GM12878 (cell line): ENCODE measurements around the gene FAM193A. TPM values are rescaled to one million over a fixed set of nuclear protein-coding genes. Genes with fewer than 3 reads are reported as not detected.

Experiments used
- ATAC-seq: fragments of 200-7000 bp; cut with Tn5 transposase; 3 replicates; pipeline ENCODE4 v1.9.1; 2020; ENCODE audit warnings: mild to moderate bottlenecking, moderate library complexity
- BruUV-seq: library from RNA; stranded (reverse); fragments of 400-500 nt; replicated peaks from 2 replicates; lab custom pipeline; 2021; lab: Mats Ljungman, UMichigan
- CTCF ChIA-PET: fragments of 300-600 bp; sonication (Branson Sonifier 250); formaldehyde crosslinking; extraction: SDS; loops from one replicate; lab custom pipeline; 2021; ENCODE audit warnings: inconsistent platforms; lab: Yijun Ruan, JAX
- POLR2A ChIA-PET: fragments of 350-600 bp; formaldehyde crosslinking; extraction: SDS; loops from one replicate; lab custom pipeline; 2021; ENCODE audit warnings: inconsistent platforms; lab: Charles Lee
- RAD21 ChIA-PET: fragments of 300-600 bp; sonication (Branson Sonifier 250); formaldehyde crosslinking; loops from one replicate; lab custom pipeline; 2023; ENCODE audit warnings: antibody characterized with exemption; ENCODE audit not compliant: unreplicated experiment; lab: Charles Lee
- SMC1A ChIA-PET: fragments of 300-600 bp; sonication (Branson Sonifier 250); formaldehyde crosslinking; loops from one replicate; lab custom pipeline; 2023; ENCODE audit not compliant: unreplicated experiment, uncharacterized antibody; lab: Charles Lee
- DNase-seq: peaks from one replicate; pipeline ENCODE4 v3.0.0-alpha.2; 2011; ENCODE audit warnings: low read depth, low spot score
- FAIRE-seq: peaks from 3 replicates; lab custom pipeline; 2011; peaks lifted over from hg19 to GRCh38; lab: Jason Lieb, UNC
- H2AFZ ChIP-seq: 2 replicates; pipeline ENCODE4 v1.6.0; 2011; ENCODE audit warnings: low read depth, low read length, control low read depth; ENCODE audit not compliant: control insufficient read depth
- H3K27ac ChIP-seq: 2 replicates; pipeline ENCODE4 v1.5.1; 2011; ENCODE audit warnings: control low read depth; ENCODE audit not compliant: control insufficient read depth, insufficient read depth
- H3K27me3 ChIP-seq, 2 experiments: replicated peaks in 1 of 2; 2 replicates each; pipeline versions ENCODE4 v1.6.0 to v1.6.1; 2011; ENCODE audit warnings: low read length in 1 of 2; ENCODE audit not compliant: control insufficient read depth in 2 of 2, insufficient read depth in 2 of 2
- H3K36me3 ChIP-seq, 2 experiments: 2 replicates each; pipeline ENCODE4 v1.5.1; 2011; ENCODE audit warnings: low read length in 1 of 2; ENCODE audit not compliant: control insufficient read depth in 2 of 2, insufficient read depth in 2 of 2
- H3K4me1 ChIP-seq: 2 replicates; pipeline ENCODE4 v1.6.1; 2011; ENCODE audit warnings: mild to moderate bottlenecking, low read length, moderate library complexity, mixed read lengths; ENCODE audit not compliant: control insufficient read depth, insufficient read depth
- H3K4me2 ChIP-seq: 2 replicates; pipeline ENCODE4 v1.6.0; 2011; ENCODE audit warnings: control low read depth; ENCODE audit not compliant: control insufficient read depth, insufficient read depth
- H3K4me3 ChIP-seq: fragments of 200-600 bp; sonication (generic); 2 replicates; pipeline ENCODE4 v1.5.1; 2016
- H3K79me2 ChIP-seq: 2 replicates; pipeline ENCODE4 v1.6.0; 2011; ENCODE audit warnings: low read length; ENCODE audit not compliant: control insufficient read depth, insufficient read depth
- H3K9ac ChIP-seq: 2 replicates; pipeline ENCODE4 v1.8.0; 2011; ENCODE audit warnings: low read length, control low read depth, mixed read lengths; ENCODE audit not compliant: control insufficient read depth, insufficient read depth
- H3K9me3 ChIP-seq: replicated peaks from 3 replicates; pipeline ENCODE4 v1.5.1; 2011; ENCODE audit warnings: mild to moderate bottlenecking, low read length; ENCODE audit not compliant: control insufficient read depth, insufficient read depth
- H4K20me1 ChIP-seq: 2 replicates; pipeline ENCODE4 v1.6.0; 2011; ENCODE audit not compliant: control insufficient read depth, insufficient read depth
- CBX3 ChIP-seq: fragments of 200-600 bp; sonication (generic); IDR thresholded peaks from 2 replicates; pipeline ENCODE4 v1.6.1; 2016; ENCODE audit warnings: low read depth, borderline replicate concordance
- RAD21 ChIP-seq: IDR thresholded peaks from 2 replicates; pipeline ENCODE4 v1.6.1; 2011; ENCODE audit warnings: mild to moderate bottlenecking, low read depth, low read length, moderate library complexity; ENCODE audit not compliant: insufficient read depth
- SPI1 ChIP-seq: IDR thresholded peaks from 2 replicates; pipeline ENCODE4 v1.6.1; 2011; ENCODE audit warnings: low read depth, mild to moderate bottlenecking, low read length, moderate library complexity, borderline replicate concordance; ENCODE audit not compliant: insufficient read depth
- WRNIP1 ChIP-seq: IDR thresholded peaks from 2 replicates; pipeline ENCODE4 v1.6.1; 2011; ENCODE audit warnings: low read depth, low read length, improper control_type of control experiment, borderline replicate concordance
- ZNF274 ChIP-seq: IDR thresholded peaks from one replicate; pipeline ENCODE4 v1.8.0; 2011; ENCODE audit not compliant: insufficient read length, insufficient read depth
- whole genome bisulfite sequencing: methylation state at CpG from one replicate; pipeline ENCODE4 v1.1.6; 2016; ENCODE audit warnings: low lambda C conversion rate; ENCODE audit not compliant: insufficient replicate concordance, insufficient coverage; ENCODE audit errors: missing lambda C conversion rate; 5-methylcytosine and 5-hydroxymethylcytosine counted together
- in situ Hi-C: fragments of 300-500 bp; cut with MboI; formaldehyde crosslinking; loops from 9 replicates; pipeline ENCODE4 v1.14.3; 2018; ENCODE audit warnings: mixed read lengths
- intact Hi-C: fragments of 100-400 bp; cut with micrococcal nuclease; formaldehyde crosslinking; loops from one replicate; pipeline ENCODE4 v1.14.2; 2022; ENCODE audit not compliant: unreplicated experiment
- polyA plus RNA-seq, 11 experiments: library from polyadenylated mRNA; depleted of rRNA in 4 of 11; unstranded in 6 of 11; stranded (reverse) in 5 of 11; fragments of >200 nt; fragmentation: Nextera tagmentation in 4 of 11; fragmentation: Illumina TruSeq in 1 of 11; extraction: Ambion mirVana in 4 of 11; extraction: Trizol in 1 of 11; gene quantifications; 1 replicate in 1 of 11; 2 replicates in 10 of 11; pipeline versions ENCODE4 v1.2.1 to v1.2.3, GENCODE V29; 2011 to 2016; ENCODE audit warnings: inconsistent platforms in 2 of 11, missing spikeins in 2 of 11, low read depth in 1 of 11
- total RNA-seq, 4 experiments: library from RNA; depleted of rRNA in 3 of 4; stranded (reverse); fragments of >200 nt in 3 of 4; fragmentation: Illumina TruSeq in 1 of 4; extraction: Trizol in 1 of 4; gene quantifications; 2 replicates each; pipeline versions ENCODE4 v1.2.1 to v1.2.3, GENCODE V29; 2013 to 2021
- TF ChIP-seq, protein P1 (sequence below): fragments of 450-650 bp; conservative IDR thresholded peaks from 2 replicates; pipeline ENCODE4 v1.6.1; 2017; ENCODE audit warnings: mild to moderate bottlenecking, moderate library complexity
- TF ChIP-seq, protein P2 (sequence below): fragments of 450-650 bp; IDR thresholded peaks from 2 replicates; pipeline ENCODE4 v1.6.1; 2016; ENCODE audit warnings: mild to moderate bottlenecking, moderate library complexity, borderline replicate concordance

Gene FAM193A
- total and polyA plus RNA-seq, 10 of the 15 experiments (the other 5 are each of a cell fraction or from before 2014, with no cell fraction given): 0.52 to 23.3 (median 7.4) TPM

DNA sequence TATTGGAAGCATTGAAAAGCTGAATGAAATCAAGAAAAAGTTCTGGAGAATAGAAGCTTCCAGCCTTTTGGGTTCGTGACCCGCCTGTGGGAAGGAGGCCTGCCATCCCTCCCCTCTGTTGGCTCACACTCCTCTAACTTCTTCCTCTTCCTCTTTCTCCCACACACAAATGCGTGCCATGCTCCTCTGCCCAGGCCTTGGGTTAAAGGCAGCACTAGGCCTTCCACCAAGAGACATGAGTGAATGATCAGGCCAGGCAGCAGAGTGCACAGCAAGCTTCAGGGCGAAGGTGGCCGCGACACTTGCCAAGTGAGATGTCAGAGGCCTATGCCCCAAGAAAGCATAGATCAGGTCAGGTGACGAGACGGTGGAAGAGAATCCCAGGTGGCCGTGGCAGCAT lies 38.4 kb downstream of the FAM193A start:
- peaks cover 76% of the 10 kb centered on the region for H3K79me2 ChIP-seq
- no peak for FAIRE-seq
- in situ Hi-C loops: no loop called here

More for the DNA sequence above, 38.4 kb downstream of the FAM193A start:
- H3K4me2 ChIP-seq: no peak overlapping the region
- 91% methylated on average over 9 of the region's 9 CpGs for WGBS
- RAD21 ChIA-PET: no interaction called here
- peaks cover 4% of the 10 kb centered on the region for H3K9me3 ChIP-seq
- intact Hi-C loops: no loop called here
- H2AFZ ChIP-seq: no peak overlapping the region
- TF ChIP-seq, protein P1, sequence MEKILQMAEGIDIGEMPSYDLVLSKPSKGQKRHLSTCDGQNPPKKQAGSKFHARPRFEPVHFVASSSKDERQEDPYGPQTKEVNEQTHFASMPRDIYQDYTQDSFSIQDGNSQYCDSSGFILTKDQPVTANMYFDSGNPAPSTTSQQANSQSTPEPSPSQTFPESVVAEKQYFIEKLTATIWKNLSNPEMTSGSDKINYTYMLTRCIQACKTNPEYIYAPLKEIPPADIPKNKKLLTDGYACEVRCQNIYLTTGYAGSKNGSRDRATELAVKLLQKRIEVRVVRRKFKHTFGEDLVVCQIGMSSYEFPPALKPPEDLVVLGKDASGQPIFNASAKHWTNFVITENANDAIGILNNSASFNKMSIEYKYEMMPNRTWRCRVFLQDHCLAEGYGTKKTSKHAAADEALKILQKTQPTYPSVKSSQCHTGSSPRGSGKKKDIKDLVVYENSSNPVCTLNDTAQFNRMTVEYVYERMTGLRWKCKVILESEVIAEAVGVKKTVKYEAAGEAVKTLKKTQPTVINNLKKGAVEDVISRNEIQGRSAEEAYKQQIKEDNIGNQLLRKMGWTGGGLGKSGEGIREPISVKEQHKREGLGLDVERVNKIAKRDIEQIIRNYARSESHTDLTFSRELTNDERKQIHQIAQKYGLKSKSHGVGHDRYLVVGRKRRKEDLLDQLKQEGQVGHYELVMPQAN: no peak
- TF ChIP-seq, protein P2, sequence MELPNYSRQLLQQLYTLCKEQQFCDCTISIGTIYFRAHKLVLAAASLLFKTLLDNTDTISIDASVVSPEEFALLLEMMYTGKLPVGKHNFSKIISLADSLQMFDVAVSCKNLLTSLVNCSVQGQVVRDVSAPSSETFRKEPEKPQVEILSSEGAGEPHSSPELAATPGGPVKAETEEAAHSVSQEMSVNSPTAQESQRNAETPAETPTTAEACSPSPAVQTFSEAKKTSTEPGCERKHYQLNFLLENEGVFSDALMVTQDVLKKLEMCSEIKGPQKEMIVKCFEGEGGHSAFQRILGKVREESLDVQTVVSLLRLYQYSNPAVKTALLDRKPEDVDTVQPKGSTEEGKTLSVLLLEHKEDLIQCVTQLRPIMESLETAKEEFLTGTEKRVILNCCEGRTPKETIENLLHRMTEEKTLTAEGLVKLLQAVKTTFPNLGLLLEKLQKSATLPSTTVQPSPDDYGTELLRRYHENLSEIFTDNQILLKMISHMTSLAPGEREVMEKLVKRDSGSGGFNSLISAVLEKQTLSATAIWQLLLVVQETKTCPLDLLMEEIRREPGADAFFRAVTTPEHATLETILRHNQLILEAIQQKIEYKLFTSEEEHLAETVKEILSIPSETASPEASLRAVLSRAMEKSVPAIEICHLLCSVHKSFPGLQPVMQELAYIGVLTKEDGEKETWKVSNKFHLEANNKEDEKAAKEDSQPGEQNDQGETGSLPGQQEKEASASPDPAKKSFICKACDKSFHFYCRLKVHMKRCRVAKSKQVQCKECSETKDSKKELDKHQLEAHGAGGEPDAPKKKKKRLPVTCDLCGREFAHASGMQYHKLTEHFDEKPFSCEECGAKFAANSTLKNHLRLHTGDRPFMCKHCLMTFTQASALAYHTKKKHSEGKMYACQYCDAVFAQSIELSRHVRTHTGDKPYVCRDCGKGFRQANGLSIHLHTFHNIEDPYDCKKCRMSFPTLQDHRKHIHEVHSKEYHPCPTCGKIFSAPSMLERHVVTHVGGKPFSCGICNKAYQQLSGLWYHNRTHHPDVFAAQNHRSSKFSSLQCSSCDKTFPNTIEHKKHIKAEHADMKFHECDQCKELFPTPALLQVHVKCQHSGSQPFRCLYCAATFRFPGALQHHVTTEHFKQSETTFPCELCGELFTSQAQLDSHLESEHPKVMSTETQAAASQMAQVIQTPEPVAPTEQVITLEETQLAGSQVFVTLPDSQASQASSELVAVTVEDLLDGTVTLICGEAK: no peak
- TF ChIP-seq ZNF274 (no peak), CBX3 (no peak), SPI1 (peak; percentile 26; the same call in 1 of the 2 replicates), RAD21 (no peak), WRNIP1 (no peak)
- TF ChIP-seq, all 136 proteins: peak for 1
- Histone ChIP-seq H3K4me1 (peaks cover 14% of the 10 kb centered on the region), H3K4me3 (no peak overlapping the region), H4K20me1 (no peaks in the 10 kb centered on the region), H3K36me3 (no peaks in the 10 kb centered on the region), H3K27ac (no peak overlapping the region), H3K27me3 (no peaks in the 10 kb centered on the region), H3K9ac (no peak overlapping the region)
- ChIA-PET CTCF (no interaction called here), SMC1A (no interaction called here), POLR2A (no interaction called here)
- no TSS peak for BruUV-seq
- no peak for DNase-seq
- ATAC-seq: no peak
